Measurements from ENCODE around the gene MAGI3. TPM values are rescaled to one million over a fixed set of nuclear protein-coding genes. Genes with fewer than 3 reads are reported as not detected.
"Not testable (repeated sequence)": the region's sequence is repeated elsewhere in the genome, so short reads cannot be mapped to it uniquely, and the experiment has no call there.

Gene MAGI3
- total RNA-seq, 2 experiments from 2014 or later, result 12.6 to 14.0 TPM

DNA sequence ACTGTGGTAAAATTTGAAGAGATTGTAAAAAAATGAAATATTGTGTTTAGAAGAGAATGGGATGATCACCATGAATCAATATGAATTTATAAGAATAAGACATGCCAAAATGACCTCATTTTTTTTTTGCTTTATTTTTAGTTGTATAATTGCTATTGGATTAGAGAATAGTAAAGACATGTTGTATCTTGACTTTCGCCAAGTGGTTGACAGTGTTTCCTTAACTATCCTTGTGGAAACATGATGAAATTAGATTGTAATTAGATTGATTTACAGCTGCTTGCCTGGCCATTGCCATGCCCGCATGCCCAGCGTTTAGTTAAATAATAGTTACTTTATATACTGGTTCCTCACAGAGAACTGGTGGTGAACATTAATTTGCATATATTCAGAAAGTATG lies 154.9 kb downstream of the MAGI3 start:
- ChIA-PET CTCF (no interaction called here), POLR2A (no interaction called here)
- Mint-ChIP-seq H3K36me3 (ENCODE audit: low read depth) (peaks cover 2% of the 10 kb centered on the region), H3K4me1 (no peaks in the 10 kb centered on the region), H3K27ac (no peak overlapping the region), H3K9me3 (peaks cover 5% of the 10 kb centered on the region), H3K27me3 (no peaks in the 10 kb centered on the region), H3K4me3 (no peak overlapping the region)
- no peak for DNase-seq

DNA sequence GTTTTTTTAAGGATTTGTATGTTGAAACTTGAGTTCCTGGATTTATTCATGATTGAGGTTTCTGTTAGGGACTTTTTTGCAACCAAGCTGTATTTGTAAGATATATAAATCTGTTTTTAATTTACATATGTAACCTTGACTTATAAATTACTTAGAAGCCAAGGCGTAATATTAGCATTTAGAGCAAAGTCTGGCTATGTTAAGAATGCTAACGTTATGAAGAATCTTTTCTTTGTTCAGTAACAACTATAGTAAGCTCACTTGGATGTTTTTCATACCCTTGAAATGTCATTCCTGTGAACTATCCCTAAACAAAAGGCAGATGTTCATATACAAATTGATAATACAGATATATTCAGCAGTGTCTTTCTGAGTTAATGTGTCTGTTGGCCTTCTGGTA lies 155.3 kb downstream of the MAGI3 start:
- Mint-ChIP-seq H3K36me3 (ENCODE audit: low read depth) (peaks cover 2% of the 10 kb centered on the region), H3K27me3 (no peaks in the 10 kb centered on the region), H3K4me1 (no peaks in the 10 kb centered on the region), H3K9me3 (peaks cover 5% of the 10 kb centered on the region), H3K4me3 (no peak overlapping the region), H3K27ac (no peak overlapping the region)
- POLR2A ChIA-PET, result no interaction called here
- no peak for DNase-seq
- CTCF ChIA-PET, result no interaction called here

DNA sequence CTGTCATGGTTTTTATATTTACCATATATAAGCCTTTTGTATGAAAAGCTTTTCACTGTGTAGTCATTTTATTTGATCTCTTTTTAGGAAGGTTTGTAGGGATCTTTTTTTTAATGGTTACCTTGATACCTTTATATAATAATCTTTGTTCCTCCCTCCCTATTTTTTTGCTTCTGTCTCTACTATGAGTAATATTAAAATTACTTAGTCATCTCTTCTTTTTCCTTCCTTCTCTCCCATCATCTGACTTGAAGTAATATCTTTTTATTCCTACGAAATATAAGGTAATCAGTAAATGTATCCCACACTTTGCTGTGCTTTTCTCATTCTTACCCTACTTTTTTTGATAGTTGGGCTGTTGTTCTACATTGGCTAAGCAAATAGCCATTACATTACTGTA lies 161.4 kb downstream of the MAGI3 start:
- DNase-seq, result no peak
- Mint-ChIP-seq H3K36me3 (ENCODE audit: low read depth) (peaks cover 4% of the 10 kb centered on the region), H3K9me3 (no peaks in the 10 kb centered on the region), H3K27ac (no peak overlapping the region), H3K4me3 (no peak overlapping the region), H3K4me1 (no peaks in the 10 kb centered on the region), H3K27me3 (no peaks in the 10 kb centered on the region)
- ChIA-PET CTCF (no interaction called here), POLR2A (no interaction called here)

- POLR2A ChIA-PET, result no interaction called here
Measured at GRCh38 chr1:113552244-113552643, 161.9 kb downstream of the MAGI3 start.

GRCh38 chr1:113557187-113557586 lies 166.9 kb downstream of the MAGI3 start:
- H3K9me3 Mint-ChIP-seq, result peaks cover 19% of the 10 kb centered on the region
- no peak for DNase-seq
- no peak overlapping the region for H3K27ac Mint-ChIP-seq
- ChIA-PET CTCF (no interaction called here), POLR2A (no interaction called here)
- H3K4me1 Mint-ChIP-seq, result no peaks in the 10 kb centered on the region
- H3K36me3 Mint-ChIP-seq (ENCODE audit: low read depth), result peaks cover 3% of the 10 kb centered on the region
- no peak overlapping the region for H3K4me3 Mint-ChIP-seq
- no peaks in the 10 kb centered on the region for H3K27me3 Mint-ChIP-seq

More at GRCh38 chr1:113552244-113552643, 161.9 kb downstream of the MAGI3 start:
- Mint-ChIP-seq H3K27ac (no peak overlapping the region), H3K9me3 (no peaks in the 10 kb centered on the region), H3K36me3 (ENCODE audit: low read depth) (peaks cover 4% of the 10 kb centered on the region), H3K27me3 (no peaks in the 10 kb centered on the region), H3K4me3 (no peak overlapping the region), H3K4me1 (no peaks in the 10 kb centered on the region)
- DNase-seq, result no peak
- CTCF ChIA-PET, result no interaction called here

DNA sequence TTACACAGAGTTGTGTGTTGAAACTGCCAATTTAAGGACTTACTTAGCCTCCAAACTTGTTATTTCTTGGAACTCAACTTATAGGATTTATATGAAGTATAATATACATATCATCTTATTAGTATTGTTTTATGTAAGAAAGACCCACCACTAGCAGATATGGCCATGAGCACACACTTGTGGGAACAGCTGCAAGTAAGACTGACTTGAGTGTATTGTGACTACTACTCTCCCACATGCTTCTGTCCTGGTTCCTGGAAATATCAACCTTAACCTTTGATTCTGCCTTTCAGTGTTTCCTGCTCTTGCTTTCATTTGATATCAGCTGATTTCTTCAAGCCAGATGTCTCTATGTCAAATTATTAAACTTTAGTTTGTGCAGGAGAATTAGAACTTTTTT lies 175.3 kb downstream of the MAGI3 start:
- DNase-seq, result no peak
- no peak overlapping the region for H3K27ac Mint-ChIP-seq
- no peaks in the 10 kb centered on the region for H3K27me3 Mint-ChIP-seq
- no peak overlapping the region for H3K4me3 Mint-ChIP-seq
- peaks cover 8% of the 10 kb centered on the region for H3K36me3 Mint-ChIP-seq (ENCODE audit: low read depth)
- H3K9me3 Mint-ChIP-seq, result peaks cover 31% of the 10 kb centered on the region
- ChIA-PET CTCF (no interaction called here), POLR2A (no interaction called here)
- H3K4me1 Mint-ChIP-seq, result no peaks in the 10 kb centered on the region

DNA sequence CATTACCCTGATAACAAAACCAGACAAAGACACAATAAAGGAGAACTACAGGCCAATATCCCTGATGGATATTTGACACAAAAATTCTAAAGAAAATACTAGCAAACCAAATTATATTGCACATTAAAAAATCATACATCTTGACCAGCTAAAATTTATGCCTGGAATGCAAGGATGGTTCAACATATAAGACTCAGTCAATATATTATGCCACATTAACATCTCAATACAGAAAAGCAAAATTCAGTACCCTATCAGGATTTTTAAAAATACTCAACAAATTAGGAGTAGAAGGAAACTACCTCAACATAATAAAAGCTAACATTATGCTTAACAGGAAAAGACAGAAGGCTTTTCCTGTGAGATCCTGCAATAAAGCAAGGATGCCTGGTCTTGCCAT lies 177.1 kb downstream of the MAGI3 start:
- H3K4me1 Mint-ChIP-seq, result no peaks in the 10 kb centered on the region
- H3K27me3 Mint-ChIP-seq, result no peaks in the 10 kb centered on the region
- DNase-seq, result no peak
- H3K9me3 Mint-ChIP-seq, result peaks cover 26% of the 10 kb centered on the region
- ChIA-PET CTCF (no interaction called here), POLR2A (no interaction called here)
- H3K4me3 Mint-ChIP-seq, result no peak overlapping the region
- H3K27ac Mint-ChIP-seq, result no peak overlapping the region
- H3K36me3 Mint-ChIP-seq (ENCODE audit: low read depth), result peaks cover 8% of the 10 kb centered on the region

GRCh38 chr1:113575744-113576260 lies 185.5 kb downstream of the MAGI3 start:
- H3K27me3 Mint-ChIP-seq; H3K27ac Mint-ChIP-seq; H3K9me3 Mint-ChIP-seq; H3K4me1 Mint-ChIP-seq; DNase-seq; H3K36me3 Mint-ChIP-seq (ENCODE audit: low read depth); CTCF ChIA-PET; POLR2A ChIA-PET; H3K4me3 Mint-ChIP-seq: not testable (repeated sequence)

DNA sequence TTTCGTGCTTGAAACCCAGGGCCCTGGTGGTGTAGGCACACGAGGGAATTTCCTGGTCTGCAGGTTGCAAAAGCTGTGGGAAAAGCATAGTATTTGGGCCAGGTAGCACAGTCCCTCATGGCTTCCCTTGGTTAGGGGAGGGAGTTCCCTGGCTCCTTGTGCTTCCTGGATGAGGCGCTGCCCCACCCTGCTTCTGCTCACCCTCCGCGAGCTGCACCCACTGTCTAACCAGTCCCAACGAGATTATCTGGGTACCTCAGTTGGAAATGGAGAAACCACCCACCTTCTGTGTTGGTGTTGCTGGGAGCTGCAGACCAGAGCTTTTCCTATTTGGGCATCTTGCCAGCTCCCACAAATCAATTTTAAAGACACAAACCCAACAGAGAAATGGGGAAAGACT lies 186.0 kb downstream of the MAGI3 start:
- Mint-ChIP-seq H3K4me1 (no peaks in the 10 kb centered on the region), H3K9me3 (peaks cover 2% of the 10 kb centered on the region), H3K27ac (no peak overlapping the region), H3K36me3 (ENCODE audit: low read depth) (no peaks in the 10 kb centered on the region), H3K27me3 (no peaks in the 10 kb centered on the region), H3K4me3 (no peak overlapping the region)
- CTCF ChIA-PET, result no interaction called here
- POLR2A ChIA-PET, result no interaction called here
- no peak for DNase-seq

GRCh38 chr1:113579256-113580018 lies 189.1 kb downstream of the MAGI3 start:
- Mint-ChIP-seq H3K27ac (no peak overlapping the region), H3K4me3 (no peak overlapping the region), H3K9me3 (no peaks in the 10 kb centered on the region), H3K4me1 (no peaks in the 10 kb centered on the region), H3K27me3 (no peaks in the 10 kb centered on the region), H3K36me3 (ENCODE audit: low read depth) (no peaks in the 10 kb centered on the region)
- no peak for DNase-seq
- ChIA-PET CTCF (no interaction called here), POLR2A (no interaction called here)

GRCh38 chr1:113581323-113581722 lies 191.0 kb downstream of the MAGI3 start:
- ChIA-PET CTCF (no interaction called here), POLR2A (no interaction called here)
- H3K9me3 Mint-ChIP-seq, result no peaks in the 10 kb centered on the region
- no peaks in the 10 kb centered on the region for H3K36me3 Mint-ChIP-seq (ENCODE audit: low read depth)
- DNase-seq, result no peak
- no peaks in the 10 kb centered on the region for H3K4me1 Mint-ChIP-seq
- H3K27ac Mint-ChIP-seq, result no peak overlapping the region
- H3K4me3 Mint-ChIP-seq, result no peak overlapping the region
- H3K27me3 Mint-ChIP-seq, result no peaks in the 10 kb centered on the region

DNA sequence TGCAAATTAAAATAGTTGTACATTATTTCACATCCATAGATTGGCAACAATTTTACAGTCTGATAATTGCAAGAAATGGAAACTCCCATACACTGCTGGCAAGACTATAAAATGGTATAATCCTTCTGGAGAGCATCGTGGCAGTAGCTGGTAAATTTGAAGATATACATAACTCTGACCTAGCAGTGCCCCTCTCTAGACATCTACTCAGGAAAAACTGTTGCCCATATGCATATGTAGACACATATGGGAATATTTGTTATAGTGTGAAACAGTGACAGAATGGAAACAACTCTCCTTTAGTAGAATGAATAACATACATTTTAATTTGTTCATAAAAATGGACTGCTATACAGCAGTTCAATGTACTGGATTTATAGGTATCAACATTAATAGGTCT lies 191.8 kb downstream of the MAGI3 start:
- Mint-ChIP-seq H3K9me3 (no peaks in the 10 kb centered on the region), H3K36me3 (ENCODE audit: low read depth) (no peaks in the 10 kb centered on the region), H3K4me1 (no peaks in the 10 kb centered on the region), H3K27me3 (no peaks in the 10 kb centered on the region), H3K4me3 (no peak overlapping the region), H3K27ac (no peak overlapping the region)
- no peak for DNase-seq
- CTCF ChIA-PET, result no interaction called here
- POLR2A ChIA-PET, result no interaction called here

DNA sequence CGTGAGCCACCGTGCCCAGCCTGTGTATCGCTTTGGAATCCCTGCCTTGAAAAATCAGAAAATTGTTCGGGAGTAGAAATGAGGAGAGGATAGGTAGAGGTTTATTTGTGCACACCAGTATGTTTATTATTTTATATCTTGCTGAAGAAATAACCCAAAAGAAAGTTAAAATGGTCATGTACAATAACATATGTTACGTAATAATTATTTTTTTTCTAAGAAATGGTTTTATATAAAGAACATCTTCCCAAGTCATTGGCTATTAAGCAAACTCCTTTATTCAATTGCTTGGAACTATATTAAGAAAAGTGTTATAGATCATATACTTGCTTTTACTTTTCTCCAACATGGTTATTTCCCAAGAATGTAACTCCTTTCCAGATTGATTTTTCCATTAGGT lies 197.2 kb downstream of the MAGI3 start:
- POLR2A ChIA-PET, result no interaction called here
- Mint-ChIP-seq H3K4me3 (no peak overlapping the region), H3K9me3 (no peaks in the 10 kb centered on the region), H3K36me3 (ENCODE audit: low read depth) (peaks cover 2% of the 10 kb centered on the region), H3K27me3 (no peaks in the 10 kb centered on the region), H3K27ac (no peak overlapping the region), H3K4me1 (no peaks in the 10 kb centered on the region)
- DNase-seq, result no peak
- CTCF ChIA-PET, result no interaction called here

DNA sequence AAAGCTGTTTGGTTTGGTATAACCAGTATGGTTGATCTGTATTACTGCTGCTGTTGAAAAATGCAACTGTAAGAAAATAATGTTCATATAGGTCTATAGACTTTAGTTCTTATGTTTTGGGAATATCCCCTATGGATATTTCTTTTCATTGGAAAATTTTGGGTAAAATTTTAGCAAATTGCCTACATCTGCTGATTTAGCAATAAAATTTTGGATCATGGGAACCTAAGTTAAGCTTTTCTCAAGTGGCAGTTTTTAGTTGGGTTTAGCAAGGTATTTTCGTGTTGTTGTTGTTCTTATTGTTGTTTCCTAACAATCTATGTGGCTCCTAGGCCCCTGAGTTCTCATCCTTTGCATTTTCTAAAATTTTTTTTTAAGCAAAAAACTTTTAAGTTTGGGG lies 201.9 kb downstream of the MAGI3 start:
- Mint-ChIP-seq H3K4me3 (no peak overlapping the region), H3K27me3 (no peaks in the 10 kb centered on the region), H3K9me3 (peaks cover 2% of the 10 kb centered on the region), H3K4me1 (no peaks in the 10 kb centered on the region), H3K36me3 (ENCODE audit: low read depth) (peaks cover 17% of the 10 kb centered on the region), H3K27ac (no peak overlapping the region)
- ChIA-PET POLR2A (no interaction called here), CTCF (no interaction called here)
- no peak for DNase-seq
